Neural progenitor cell (in vitro differentiated cells): ENCODE results near the gene MPP2. TPM values are rescaled to one million over a fixed set of nuclear protein-coding genes. Genes with fewer than 3 reads are reported as not detected.

Source experiments
- DNase-seq: peaks from one replicate; pipeline ENCODE4 v3.0.0-alpha.2; 2016; ENCODE audit warnings: low spot score
- H2AFZ ChIP-seq: fragments of 200-600 bp; sonication (generic); replicated peaks from 2 replicates; pipeline ENCODE4 v1.6.1; 2016; ENCODE audit warnings: antibody characterized with exemption
- H3F3A ChIP-seq: fragments of 200-600 bp; sonication (generic); 2 replicates; pipeline ENCODE4 v1.6.1; 2016; ENCODE audit warnings: antibody characterized with exemption, low read depth
- H3K27ac ChIP-seq: fragments of 200-600 bp; sonication (generic); 2 replicates; pipeline ENCODE4 v1.5.1; 2016; ENCODE audit warnings: mild to moderate bottlenecking
- H3K27me3 ChIP-seq: fragments of 200-600 bp; sonication (generic); 2 replicates; pipeline ENCODE4 v1.6.1; 2016; ENCODE audit warnings: mild to moderate bottlenecking, moderate library complexity
- H3K36me3 ChIP-seq: fragments of 200-600 bp; sonication (generic); 2 replicates; pipeline ENCODE4 v1.5.1; 2016
- H3K4me1 ChIP-seq: fragments of 200-600 bp; sonication (generic); 2 replicates; pipeline ENCODE4 v1.6.1; 2016; ENCODE audit warnings: mixed run types
- H3K4me2 ChIP-seq: fragments of 200-600 bp; sonication (generic); 2 replicates; pipeline ENCODE4 v1.6.1; 2016
- H3K4me3 ChIP-seq: fragments of 200-600 bp; sonication (generic); 2 replicates; pipeline ENCODE4 v1.5.1; 2016
- H3K79me2 ChIP-seq: fragments of 200-600 bp; sonication (generic); 2 replicates; pipeline ENCODE4 v1.6.1; 2016; ENCODE audit warnings: low read depth
- H3K9ac ChIP-seq: fragments of 200-600 bp; sonication (generic); 2 replicates; pipeline ENCODE4 v1.6.1; 2016
- H3K9me3 ChIP-seq: fragments of 200-600 bp; sonication (generic); 2 replicates; pipeline ENCODE4 v1.5.1; 2016; ENCODE audit warnings: low read depth
- H4K20me1 ChIP-seq: fragments of 200-600 bp; sonication (generic); 2 replicates; pipeline ENCODE4 v1.6.1; 2016; ENCODE audit warnings: low read depth
- H3K27ac Mint-ChIP-seq: 3 replicates; pipeline ENCODE4 v1.8.0; 2021; ENCODE audit warnings: mixed read lengths
- H3K27me3 Mint-ChIP-seq: 2 replicates; pipeline ENCODE4 v1.8.0; 2022; ENCODE audit warnings: low read depth, mild to moderate bottlenecking, inconsistent platforms, moderate library complexity, mixed read lengths; ENCODE audit not compliant: insufficient read depth
- H3K36me3 Mint-ChIP-seq: 3 replicates; pipeline ENCODE4 v1.8.0; 2021; ENCODE audit warnings: mixed read lengths
- H3K4me1 Mint-ChIP-seq: 3 replicates; pipeline ENCODE4 v1.8.0; 2021; ENCODE audit warnings: mixed read lengths
- H3K4me3 Mint-ChIP-seq: 3 replicates; pipeline ENCODE4 v1.8.0; 2021; ENCODE audit warnings: mild to moderate bottlenecking, moderate library complexity, mixed read lengths
- H3K9me3 Mint-ChIP-seq: 3 replicates; pipeline ENCODE4 v1.8.0; 2020; ENCODE audit warnings: mixed read lengths
- EZH2 ChIP-seq: fragments of 200-600 bp; sonication (generic); IDR thresholded peaks from 2 replicates; pipeline ENCODE4 v1.6.1; 2017; ENCODE audit warnings: antibody characterized with exemption, mild to moderate bottlenecking, moderate library complexity
- EZH2phosphoT487 ChIP-seq: fragments of 200-600 bp; sonication (generic); IDR thresholded peaks from 2 replicates; pipeline ENCODE4 v1.6.1; 2017; ENCODE audit warnings: antibody characterized with exemption
- total RNA-seq: library from RNA; depleted of rRNA; stranded (reverse); fragments of >200 nt; gene quantifications from 2 replicates; pipeline ENCODE4 v1.2.3, GENCODE V29; 2015; ENCODE audit warnings: low replicate concordance
- TF ChIP-seq, protein P1 (sequence below): fragments of 200-600 bp; sonication (generic); IDR thresholded peaks from 2 replicates; pipeline ENCODE4 v1.5.1; 2017; ENCODE audit warnings: antibody characterized with exemption, mild to moderate bottlenecking

Gene MPP2
- total RNA-seq, 1 donor from 2014 or later, result 7.8 TPM

DNA sequence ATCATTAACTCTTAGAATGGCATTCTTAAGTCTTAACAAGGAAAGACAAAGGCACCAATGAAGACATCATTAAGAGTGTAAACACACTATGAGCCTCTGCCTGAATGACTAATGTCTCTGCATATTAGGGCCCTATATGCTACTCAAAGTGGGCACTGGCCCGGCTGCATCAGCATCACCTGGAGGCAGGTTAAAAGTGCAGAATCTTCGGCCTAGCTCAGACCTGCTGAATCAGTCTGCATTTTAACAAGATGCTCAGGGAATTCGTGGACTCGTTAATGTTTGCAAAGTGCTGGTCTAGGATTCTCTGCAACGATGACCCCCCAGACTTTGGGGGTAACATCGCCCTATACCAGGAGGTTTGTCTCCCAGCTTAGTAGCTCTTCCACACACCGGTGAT, 81.1 kb downstream of the MPP2 start:
- DNase-seq, result no peak
- Histone ChIP-seq H3K4me1 (no peaks in the 10 kb centered on the region), H3K4me2 (no peak overlapping the region), H3K27me3 (peaks cover 2% of the 10 kb centered on the region), H3K27ac (no peak overlapping the region), H3K9ac (no peak overlapping the region), H3F3A (no peaks in the 10 kb centered on the region), H3K4me3 (no peak overlapping the region), H3K9me3 (no peaks in the 10 kb centered on the region), H2AFZ (no peak overlapping the region), H3K79me2 (no peaks in the 10 kb centered on the region), H4K20me1 (no peaks in the 10 kb centered on the region), H3K36me3 (no peaks in the 10 kb centered on the region)
- H3K9me3 Mint-ChIP-seq, result no peaks in the 10 kb centered on the region
- H3K27me3 Mint-ChIP-seq, result peaks cover 8% of the 10 kb centered on the region
- H3K4me3 Mint-ChIP-seq, result no peak overlapping the region
- H3K4me1 Mint-ChIP-seq, result peaks cover 9% of the 10 kb centered on the region
- TF ChIP-seq, protein P1, sequence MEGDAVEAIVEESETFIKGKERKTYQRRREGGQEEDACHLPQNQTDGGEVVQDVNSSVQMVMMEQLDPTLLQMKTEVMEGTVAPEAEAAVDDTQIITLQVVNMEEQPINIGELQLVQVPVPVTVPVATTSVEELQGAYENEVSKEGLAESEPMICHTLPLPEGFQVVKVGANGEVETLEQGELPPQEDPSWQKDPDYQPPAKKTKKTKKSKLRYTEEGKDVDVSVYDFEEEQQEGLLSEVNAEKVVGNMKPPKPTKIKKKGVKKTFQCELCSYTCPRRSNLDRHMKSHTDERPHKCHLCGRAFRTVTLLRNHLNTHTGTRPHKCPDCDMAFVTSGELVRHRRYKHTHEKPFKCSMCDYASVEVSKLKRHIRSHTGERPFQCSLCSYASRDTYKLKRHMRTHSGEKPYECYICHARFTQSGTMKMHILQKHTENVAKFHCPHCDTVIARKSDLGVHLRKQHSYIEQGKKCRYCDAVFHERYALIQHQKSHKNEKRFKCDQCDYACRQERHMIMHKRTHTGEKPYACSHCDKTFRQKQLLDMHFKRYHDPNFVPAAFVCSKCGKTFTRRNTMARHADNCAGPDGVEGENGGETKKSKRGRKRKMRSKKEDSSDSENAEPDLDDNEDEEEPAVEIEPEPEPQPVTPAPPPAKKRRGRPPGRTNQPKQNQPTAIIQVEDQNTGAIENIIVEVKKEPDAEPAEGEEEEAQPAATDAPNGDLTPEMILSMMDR, result no peak
- TF ChIP-seq EZH2phosphoT487 (no peak), EZH2 (no peak)
- no peak overlapping the region for H3K27ac Mint-ChIP-seq
- peaks cover 2% of the 10 kb centered on the region for H3K36me3 Mint-ChIP-seq

DNA sequence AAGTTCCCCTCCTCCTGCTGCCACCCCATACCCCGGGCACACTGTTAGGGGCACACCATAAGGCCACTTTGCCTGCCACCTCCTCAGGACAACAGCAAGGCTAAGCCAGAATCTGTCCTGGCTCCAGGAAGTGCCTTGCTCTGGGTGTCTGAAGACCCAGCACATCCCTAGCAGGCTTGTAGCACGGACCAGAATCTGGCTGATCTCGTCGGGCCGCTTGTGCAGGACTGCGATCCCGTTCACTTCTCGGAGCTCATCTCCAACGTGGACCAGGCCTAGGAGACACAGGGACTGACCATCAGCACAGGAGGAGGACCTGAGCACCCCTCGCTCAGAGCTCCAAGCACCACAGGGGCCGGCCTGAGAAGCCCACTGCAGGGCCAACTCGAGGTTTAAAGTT, 81.8 kb downstream of the MPP2 start:
- H3K9me3 Mint-ChIP-seq, result no peaks in the 10 kb centered on the region
- H3K27me3 ChIP-seq, result no peaks in the 10 kb centered on the region
- TF ChIP-seq, protein P1, result no peak
- no peak for TF ChIP-seq EZH2phosphoT487
- no peak for TF ChIP-seq EZH2
- no peak overlapping the region for H3K27ac ChIP-seq
- H2AFZ ChIP-seq, result no peak overlapping the region
- H3K79me2 ChIP-seq, result no peaks in the 10 kb centered on the region
- no peak overlapping the region for H3K4me3 ChIP-seq
- H3K36me3 Mint-ChIP-seq, result peaks cover 2% of the 10 kb centered on the region
- no peak overlapping the region for H3K27ac Mint-ChIP-seq
- no peaks in the 10 kb centered on the region for H4K20me1 ChIP-seq
- H3K4me1 ChIP-seq, result no peaks in the 10 kb centered on the region
- H3K4me3 Mint-ChIP-seq, result no peak overlapping the region
- no peaks in the 10 kb centered on the region for H3F3A ChIP-seq
- H3K36me3 ChIP-seq, result no peaks in the 10 kb centered on the region
- no peak for DNase-seq
- H3K27me3 Mint-ChIP-seq, result peaks cover 6% of the 10 kb centered on the region
- no peaks in the 10 kb centered on the region for H3K9me3 ChIP-seq
- H3K4me1 Mint-ChIP-seq, result peaks cover 3% of the 10 kb centered on the region
- no peak overlapping the region for H3K9ac ChIP-seq
- H3K4me2 ChIP-seq, result no peak overlapping the region

Other genes starting within 250 kb of the MPP2 start
- 0.59 TPM in 1 of 2 replicates, not detected in the other for gene MEOX1, start 245.6 kb downstream of the MPP2 start, total RNA-seq
- 0.06 TPM in 1 of 2 replicates, not detected in the other for gene SOST, start 148.7 kb downstream of the MPP2 start, total RNA-seq
- gene DUSP3, start 128.6 kb downstream of the MPP2 start, total RNA-seq, result 18.2 and 20.8 TPM in 2 replicates
- not detected in 2 replicates for gene CFAP97D1, start 127.1 kb downstream of the MPP2 start, total RNA-seq
- 6.1 and 7.0 TPM in 2 replicates for gene MPP3, start 74.4 kb downstream of the MPP2 start, total RNA-seq
- not detected in 2 replicates for gene CD300LG, start 60.4 kb downstream of the MPP2 start, total RNA-seq
- not detected in 2 replicates for gene PPY, start 34.9 kb upstream of the MPP2 start, total RNA-seq
- 0.40 TPM in 1 of 2 replicates, not detected in the other for gene PYY, start 46.4 kb upstream of the MPP2 start, total RNA-seq
- 1.8 and 2.2 TPM in 2 replicates for gene NAGS, start 97.1 kb upstream of the MPP2 start, total RNA-seq
- gene TMEM101, start 107.4 kb upstream of the MPP2 start, total RNA-seq, result 33.8 and 55.9 TPM in 2 replicates
- 69.6 and 76.7 TPM in 2 replicates for gene LSM12, start 159.1 kb upstream of the MPP2 start, total RNA-seq
- 16.6 and 55.1 TPM in 2 replicates for gene G6PC3, start 163.2 kb upstream of the MPP2 start, total RNA-seq
- gene HDAC5, start 216.1 kb upstream of the MPP2 start, total RNA-seq, result 23.6 and 71.0 TPM in 2 replicates
- gene HROB, start 234.4 kb upstream of the MPP2 start, total RNA-seq, result 6.5 and 11.0 TPM in 2 replicates